K562 (cell line): ENCODE results near the gene RUSC1. TPM values are rescaled to one million over a fixed set of nuclear protein-coding genes. Genes with fewer than 3 reads are reported as not detected.

Experiments
- CBFB ChIP-seq: sonication (generic); formaldehyde crosslinking; IDR thresholded peaks from 2 replicates; pipeline ENCODE4 v1.4.0; 2020; ENCODE audit warnings: mild to moderate bottlenecking, missing genetic modification reagents
- ESRRA ChIP-seq: fragments of 450-650 bp; IDR thresholded peaks from 2 replicates; pipeline ENCODE4 v1.6.1; 2014; ENCODE audit warnings: low read depth, mild to moderate bottlenecking, moderate library complexity, borderline replicate concordance
- KDM5B ChIP-seq: fragments of 200-600 bp; sonication (generic); IDR thresholded peaks from 2 replicates; pipeline ENCODE4 v1.6.1; 2012; ENCODE audit warnings: low read depth, mild to moderate bottlenecking, moderate library complexity, low read length, control low read depth, inconsistent platforms; ENCODE audit not compliant: insufficient replicate concordance
- LARP7 ChIP-seq: fragments of 450-650 bp; IDR thresholded peaks from 2 replicates; pipeline ENCODE4 v1.6.1; 2016
- SMARCE1 ChIP-seq: fragments of 450-650 bp; IDR thresholded peaks from 2 replicates; pipeline ENCODE4 v1.7.1; 2016; ENCODE audit warnings: mild to moderate bottlenecking
- SOX6 ChIP-seq: fragments of 450-650 bp; IDR thresholded peaks from 2 replicates; pipeline ENCODE4 v1.6.1; 2014; ENCODE audit warnings: mild to moderate bottlenecking
- ZBTB12 ChIP-seq: fragments of 250-450 bp; sonication (Bioruptor Pico); IDR thresholded peaks from 2 replicates; pipeline ENCODE4 v1.4.0; 2020
- ZBTB40 ChIP-seq, 2 experiments: fragments of 450-650 bp in 1 of 2; sonication (generic) in 1 of 2; formaldehyde crosslinking in 1 of 2; IDR thresholded peaks; 2 replicates each; pipeline versions ENCODE4 v1.7.1 to v1.9.0; 2016 to 2022; ENCODE audit warnings: inconsistent platforms in 1 of 2, mild to moderate bottlenecking in 1 of 2, missing genetic modification reagents in 1 of 2
- ZNF740 ChIP-seq, 3 experiments: fragments of 200-800 bp in 1 of 3; sonication (Bioruptor generic) in 1 of 3; sonication (generic) in 1 of 3; formaldehyde crosslinking in 1 of 3; IDR thresholded peaks; 2 replicates each; pipeline versions ENCODE4 v1.6.1 to v1.8.0; 2016 to 2022; ENCODE audit warnings: mild to moderate bottlenecking in 2 of 3, missing compliant biosample characterization in 2 of 3, missing genetic modification characterization in 2 of 3, missing genetic modification reagents in 1 of 3
- polyA plus RNA-seq, 8 experiments: library from polyadenylated mRNA; depleted of rRNA in 4 of 8; stranded (reverse) in 5 of 8; unstranded in 3 of 8; fragments of >200 nt; fragmentation: Nextera tagmentation in 2 of 8; fragmentation: Illumina TruSeq in 1 of 8; extraction: Ambion mirVana in 2 of 8; extraction: Trizol in 1 of 8; gene quantifications; 2 replicates each; pipeline versions ENCODE4 v1.2.1 to v1.2.3, GENCODE V29; 2011 to 2014; ENCODE audit warnings: inconsistent platforms in 1 of 8, missing spikeins in 1 of 8
- total RNA-seq, 7 experiments: library from RNA; depleted of rRNA in 6 of 7; stranded (reverse); fragments of >200 nt in 6 of 7; fragmentation: Illumina TruSeq in 2 of 7; extraction: Trizol in 2 of 7; gene quantifications; 2 replicates each; pipeline versions ENCODE4 v1.2.1 to v1.2.3, GENCODE V29; 2011 to 2021; ENCODE audit warnings: low replicate concordance in 1 of 7
- TF ChIP-seq, protein P1 (sequence below): sonication (generic); formaldehyde crosslinking; IDR thresholded peaks from 2 replicates; pipeline ENCODE4 v1.8.0; 2023; ENCODE audit warnings: mild to moderate bottlenecking, missing genetic modification reagents
- TF ChIP-seq, protein P2 (sequence below): sonication (generic); formaldehyde crosslinking; IDR thresholded peaks from 2 replicates; pipeline ENCODE4 v1.9.0; 2022; ENCODE audit warnings: mild to moderate bottlenecking, missing genetic modification reagents

Gene RUSC1
- total and polyA plus RNA-seq, 9 of the 15 experiments (the other 6 are each of a cell fraction or from before 2014, with no cell fraction given), result 5.7 to 68.3 (median 33.6) TPM

- TF ChIP-seq, protein P1, sequence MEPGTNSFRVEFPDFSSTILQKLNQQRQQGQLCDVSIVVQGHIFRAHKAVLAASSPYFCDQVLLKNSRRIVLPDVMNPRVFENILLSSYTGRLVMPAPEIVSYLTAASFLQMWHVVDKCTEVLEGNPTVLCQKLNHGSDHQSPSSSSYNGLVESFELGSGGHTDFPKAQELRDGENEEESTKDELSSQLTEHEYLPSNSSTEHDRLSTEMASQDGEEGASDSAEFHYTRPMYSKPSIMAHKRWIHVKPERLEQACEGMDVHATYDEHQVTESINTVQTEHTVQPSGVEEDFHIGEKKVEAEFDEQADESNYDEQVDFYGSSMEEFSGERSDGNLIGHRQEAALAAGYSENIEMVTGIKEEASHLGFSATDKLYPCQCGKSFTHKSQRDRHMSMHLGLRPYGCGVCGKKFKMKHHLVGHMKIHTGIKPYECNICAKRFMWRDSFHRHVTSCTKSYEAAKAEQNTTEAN, result 0 out of 2 replicates have a peak, but pooled peaks have one; percentile 78
- TF ChIP-seq, protein P2, sequence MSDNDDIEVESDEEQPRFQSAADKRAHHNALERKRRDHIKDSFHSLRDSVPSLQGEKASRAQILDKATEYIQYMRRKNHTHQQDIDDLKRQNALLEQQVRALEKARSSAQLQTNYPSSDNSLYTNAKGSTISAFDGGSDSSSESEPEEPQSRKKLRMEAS, result peak; percentile 98
- peak; percentile 81; the same call in 1 of the 2 replicates for TF ChIP-seq ZNF740 (CRISPR knock-in tag; IDR thresholded peaks at IDR 0.05)
- TF ChIP-seq ZNF740 (tag; IDR thresholded peaks at IDR 0.05), result no peak
- peak; percentile 45 for TF ChIP-seq SMARCE1
- peak; percentile 49 for TF ChIP-seq ZBTB40 (IDR thresholded peaks at IDR 0.05)
- no peak for TF ChIP-seq ZBTB40 (CRISPR knock-in tag; IDR thresholded peaks at IDR 0.05)
- TF ChIP-seq LARP7, result 0 out of 2 replicates have a peak, but pooled peaks have one; percentile 23
- peak; percentile 33; the same call in 1 of the 2 replicates for TF ChIP-seq SOX6
- 0 out of 2 replicates have a peak, but pooled peaks have one; percentile 64 for TF ChIP-seq CBFB (CRISPR knock-in tag)
- TF ChIP-seq ZBTB12 (CRISPR knock-in tag), result peak; percentile 51; the same call in 1 of the 2 replicates
- peak; percentile 53; the same call in 1 of the 2 replicates for TF ChIP-seq ESRRA
- TF ChIP-seq KDM5B, result peak; percentile 54
Observed at GRCh38 chr1:155273343-155274245, 47.1 kb upstream of the RUSC1 start, which contains the start of gene CLK2 (continued).
